Measurements from ENCODE around the gene TRPC3. TPM values are rescaled to one million over a fixed set of nuclear protein-coding genes. Genes with fewer than 3 reads are reported as not detected.

TRPC3 gene
- total RNA-seq, 4 donors from 2014 or later: 0.59 to 8.2 (median 3.4) TPM

GRCh38 chr4:121879135-121879534 lies 72.7 kb downstream of the TRPC3 start:
- TF ChIP-seq CTCF (IDR thresholded peaks at IDR 0.05): no peak
- no peak for TF ChIP-seq POLR2A (IDR thresholded peaks at IDR 0.05)
- H3K9me3 ChIP-seq: no peaks in the 10 kb centered on the region
- intact Hi-C loops (cut with DNase I; ENCODE audit: low total_unique reads): no loop called here
- no peaks in the 10 kb centered on the region for H3K27me3 ChIP-seq
- no peak for DNase-seq
- no peak overlapping the region for H3K27ac ChIP-seq
- no peaks in the 10 kb centered on the region for H3K4me1 ChIP-seq
- no peaks in the 10 kb centered on the region for H3K36me3 ChIP-seq
- H3K4me3 ChIP-seq: no peak overlapping the region

- no peak for DNase-seq
- intact Hi-C loops (cut with DNase I; ENCODE audit: low total_unique reads): no loop called here
- H3K27me3 ChIP-seq: no peaks in the 10 kb centered on the region
- H3K4me1 ChIP-seq: no peaks in the 10 kb centered on the region
- H3K36me3 ChIP-seq: no peaks in the 10 kb centered on the region
- no peak overlapping the region for H3K4me3 ChIP-seq
- TF ChIP-seq POLR2A (IDR thresholded peaks at IDR 0.05) (no peak), CTCF (IDR thresholded peaks at IDR 0.05) (no peak)
- H3K27ac ChIP-seq: no peak overlapping the region
- no peaks in the 10 kb centered on the region for H3K9me3 ChIP-seq
Measured at GRCh38 chr4:121877041-121877773, 74.7 kb downstream of the TRPC3 start.

GRCh38 chr4:121876070-121876469 lies 75.8 kb downstream of the TRPC3 start:
- H3K4me1 ChIP-seq: no peaks in the 10 kb centered on the region
- no peak overlapping the region for H3K27ac ChIP-seq
- no peak overlapping the region for H3K4me3 ChIP-seq
- H3K9me3 ChIP-seq: no peaks in the 10 kb centered on the region
- intact Hi-C loops (cut with DNase I; ENCODE audit: low total_unique reads): no loop called here
- no peaks in the 10 kb centered on the region for H3K36me3 ChIP-seq
- H3K27me3 ChIP-seq: no peaks in the 10 kb centered on the region
- no peak for TF ChIP-seq POLR2A (IDR thresholded peaks at IDR 0.05)
- TF ChIP-seq CTCF (IDR thresholded peaks at IDR 0.05): no peak
- DNase-seq: no peak

GRCh38 chr4:121875652-121876051 lies 76.2 kb downstream of the TRPC3 start:
- H3K4me1 ChIP-seq: no peaks in the 10 kb centered on the region
- no peaks in the 10 kb centered on the region for H3K9me3 ChIP-seq
- DNase-seq: no peak
- no peak overlapping the region for H3K27ac ChIP-seq
- TF ChIP-seq CTCF (IDR thresholded peaks at IDR 0.05) (no peak), POLR2A (IDR thresholded peaks at IDR 0.05) (no peak)
- H3K27me3 ChIP-seq: no peaks in the 10 kb centered on the region
- intact Hi-C loops (cut with DNase I; ENCODE audit: low total_unique reads): no loop called here
- H3K36me3 ChIP-seq: no peaks in the 10 kb centered on the region
- no peak overlapping the region for H3K4me3 ChIP-seq

- intact Hi-C loops (cut with DNase I; ENCODE audit: low total_unique reads): no loop called here
- no peak for DNase-seq
- no peak for TF ChIP-seq POLR2A (IDR thresholded peaks at IDR 0.05)
- no peak for TF ChIP-seq CTCF (IDR thresholded peaks at IDR 0.05)
- no peaks in the 10 kb centered on the region for H3K4me1 ChIP-seq
- no peak overlapping the region for H3K4me3 ChIP-seq
- H3K27me3 ChIP-seq: no peaks in the 10 kb centered on the region
- H3K9me3 ChIP-seq: no peaks in the 10 kb centered on the region
- no peak overlapping the region for H3K27ac ChIP-seq
- no peaks in the 10 kb centered on the region for H3K36me3 ChIP-seq
Measured at GRCh38 chr4:121873604-121874003, 78.3 kb downstream of the TRPC3 start.

Measured in uterus (tissue), 4 donors.